ENCODE data around the gene KDM1B.
A peak's percentile ranks its signal among the peaks of the same experiment; 100 is the strongest.
"Not testable (repeated sequence)": the region's sequence is repeated elsewhere in the genome, so short reads cannot be mapped to it uniquely, and the experiment has no call there.

KDM1B gene

GRCh38 chr6:18171871-18172270 is 16.6 kb downstream of the KDM1B start:
- WGBS = over 99% methylated on average over 5 of the region's 7 CpGs
- Histone ChIP-seq H3K27me3 (ENCODE audit: insufficient read depth, low read length) (no peaks in the 10 kb centered on the region), H3K4me3 (ENCODE audit: low read length) (no peak overlapping the region), H3K9me3 (ENCODE audit: insufficient read depth, low read depth, low read length) (peaks cover 11% of the 10 kb centered on the region; the same call in 1 of the 2 replicates), H3K36me3 (ENCODE audit: insufficient read depth, low read length) (peaks cover 41% of the 10 kb centered on the region), H3K4me1 (ENCODE audit: insufficient read depth, low read length) (no peaks in the 10 kb centered on the region), H3K9ac (ENCODE audit: low read depth, low read length) (no peak overlapping the region), H3K27ac (ENCODE audit: low read depth, low read length) (no peak overlapping the region)

- not testable (repeated sequence) for H3K27ac ChIP-seq (ENCODE audit: low read depth, low read length); H3K4me3 ChIP-seq (ENCODE audit: low read length); H3K9ac ChIP-seq (ENCODE audit: low read depth, low read length); H3K4me1 ChIP-seq (ENCODE audit: insufficient read depth, low read length); H3K27me3 ChIP-seq (ENCODE audit: insufficient read depth, low read length); H3K9me3 ChIP-seq (ENCODE audit: insufficient read depth, low read depth, low read length)
- H3K36me3 ChIP-seq (ENCODE audit: insufficient read depth, low read length) = peaks cover 21% of the 10 kb centered on the region
- WGBS = 96% methylated on average over 4 of the region's 4 CpGs
These were observed 21.0 kb downstream of the KDM1B start for GRCh38 chr6:18176198-18176597.

- Histone ChIP-seq H3K9ac (ENCODE audit: low read depth, low read length) (no peak overlapping the region), H3K27ac (ENCODE audit: low read depth, low read length) (no peak overlapping the region), H3K4me1 (ENCODE audit: insufficient read depth, low read length) (peaks cover 6% of the 10 kb centered on the region; the same call in 1 of the 2 replicates), H3K9me3 (ENCODE audit: insufficient read depth, low read depth, low read length) (no peaks in the 10 kb centered on the region), H3K36me3 (ENCODE audit: insufficient read depth, low read length) (peaks cover 8% of the 10 kb centered on the region; the same call in 1 of the 2 replicates), H3K4me3 (ENCODE audit: low read length) (no peak overlapping the region), H3K27me3 (ENCODE audit: insufficient read depth, low read length) (no peaks in the 10 kb centered on the region)
- 97% methylated on average over 3 of the region's 4 CpGs for WGBS
These were observed 22.2 kb downstream of the KDM1B start for GRCh38 chr6:18177286-18177965.

GRCh38 chr6:18178960-18179615 is 23.9 kb downstream of the KDM1B start:
- no peak overlapping the region for H3K9ac ChIP-seq (ENCODE audit: low read depth, low read length)
- no peaks in the 10 kb centered on the region for H3K27me3 ChIP-seq (ENCODE audit: insufficient read depth, low read length)
- peaks cover 6% of the 10 kb centered on the region; the same call in 1 of the 2 replicates for H3K4me1 ChIP-seq (ENCODE audit: insufficient read depth, low read length)
- WGBS = 97% methylated on average over 3 of the region's 3 CpGs
- H3K4me3 ChIP-seq (ENCODE audit: low read length) = no peak overlapping the region
- no peak overlapping the region for H3K27ac ChIP-seq (ENCODE audit: low read depth, low read length)
- peaks cover 5% of the 10 kb centered on the region; the same call in 1 of the 2 replicates for H3K36me3 ChIP-seq (ENCODE audit: insufficient read depth, low read length)
- H3K9me3 ChIP-seq (ENCODE audit: insufficient read depth, low read depth, low read length) = no peaks in the 10 kb centered on the region

GRCh38 chr6:18179770-18180356 is 24.6 kb downstream of the KDM1B start:
- WGBS = 90% methylated on average over 5 of the region's 5 CpGs
- Histone ChIP-seq H3K4me3 (ENCODE audit: low read length) (no peak overlapping the region), H3K9ac (ENCODE audit: low read depth, low read length) (no peak overlapping the region), H3K9me3 (ENCODE audit: insufficient read depth, low read depth, low read length) (no peaks in the 10 kb centered on the region), H3K27ac (ENCODE audit: low read depth, low read length) (no peak overlapping the region), H3K4me1 (ENCODE audit: insufficient read depth, low read length) (peaks cover 7% of the 10 kb centered on the region; the same call in 1 of the 2 replicates), H3K36me3 (ENCODE audit: insufficient read depth, low read length) (peaks cover under 1% of the 10 kb centered on the region; the same call in 1 of the 2 replicates), H3K27me3 (ENCODE audit: insufficient read depth, low read length) (no peaks in the 10 kb centered on the region)

- Histone ChIP-seq H3K9me3 (ENCODE audit: insufficient read depth, low read depth, low read length) (no peaks in the 10 kb centered on the region), H3K4me3 (ENCODE audit: low read length) (no peak overlapping the region), H3K9ac (ENCODE audit: low read depth, low read length) (no peak overlapping the region), H3K27ac (ENCODE audit: low read depth, low read length) (no peak overlapping the region), H3K4me1 (ENCODE audit: insufficient read depth, low read length) (peaks cover 29% of the 10 kb centered on the region), H3K36me3 (ENCODE audit: insufficient read depth, low read length) (no peaks in the 10 kb centered on the region), H3K27me3 (ENCODE audit: insufficient read depth, low read length) (no peaks in the 10 kb centered on the region)
- WGBS = 68% methylated on average over 4 of the region's 4 CpGs
These were observed 27.3 kb downstream of the KDM1B start for GRCh38 chr6:18182568-18182967.

GRCh38 chr6:18183766-18184165 is 28.5 kb downstream of the KDM1B start:
- H3K36me3 ChIP-seq (ENCODE audit: insufficient read depth, low read length) = no peaks in the 10 kb centered on the region
- H3K4me3 ChIP-seq (ENCODE audit: low read length) = no peak overlapping the region
- WGBS = 91% methylated on average over 4 of the region's 4 CpGs
- no peaks in the 10 kb centered on the region for H3K27me3 ChIP-seq (ENCODE audit: insufficient read depth, low read length)
- no peaks in the 10 kb centered on the region for H3K9me3 ChIP-seq (ENCODE audit: insufficient read depth, low read depth, low read length)
- no peak overlapping the region for H3K27ac ChIP-seq (ENCODE audit: low read depth, low read length)
- H3K4me1 ChIP-seq (ENCODE audit: insufficient read depth, low read length) = peaks cover 29% of the 10 kb centered on the region
- H3K9ac ChIP-seq (ENCODE audit: low read depth, low read length) = no peak overlapping the region

GRCh38 chr6:18185624-18186023 is 30.4 kb downstream of the KDM1B start:
- Histone ChIP-seq H3K36me3 (ENCODE audit: insufficient read depth, low read length) (no peaks in the 10 kb centered on the region), H3K27me3 (ENCODE audit: insufficient read depth, low read length) (no peaks in the 10 kb centered on the region), H3K4me3 (ENCODE audit: low read length) (no peak overlapping the region), H3K27ac (ENCODE audit: low read depth, low read length) (peak overlapping the region; percentile 86), H3K9me3 (ENCODE audit: insufficient read depth, low read depth, low read length) (no peaks in the 10 kb centered on the region), H3K9ac (ENCODE audit: low read depth, low read length) (peak overlapping the region; percentile 36; the same call in 1 of the 2 replicates), H3K4me1 (ENCODE audit: insufficient read depth, low read length) (peaks cover 29% of the 10 kb centered on the region)
- WGBS = 25% methylated on average over 1 of the region's 1 CpG

- Histone ChIP-seq H3K36me3 (ENCODE audit: insufficient read depth, low read length) (no peaks in the 10 kb centered on the region), H3K9me3 (ENCODE audit: insufficient read depth, low read depth, low read length) (no peaks in the 10 kb centered on the region), H3K27me3 (ENCODE audit: insufficient read depth, low read length) (no peaks in the 10 kb centered on the region), H3K4me1 (ENCODE audit: insufficient read depth, low read length) (peaks cover 29% of the 10 kb centered on the region), H3K9ac (ENCODE audit: low read depth, low read length) (peak overlapping the region; percentile 36; the same call in 1 of the 2 replicates), H3K4me3 (ENCODE audit: low read length) (no peak overlapping the region), H3K27ac (ENCODE audit: low read depth, low read length) (peak overlapping the region; percentile 86)
- WGBS = 43% methylated on average over 2 of the region's 2 CpGs
These were observed 30.8 kb downstream of the KDM1B start for GRCh38 chr6:18186033-18186432.

GRCh38 chr6:18186540-18187250 is 31.5 kb downstream of the KDM1B start:
- peak overlapping the region; percentile 36; the same call in 1 of the 2 replicates for H3K9ac ChIP-seq (ENCODE audit: low read depth, low read length)
- H3K4me1 ChIP-seq (ENCODE audit: insufficient read depth, low read length) = peaks cover 28% of the 10 kb centered on the region
- H3K9me3 ChIP-seq (ENCODE audit: insufficient read depth, low read depth, low read length) = no peaks in the 10 kb centered on the region
- 80% methylated on average over 4 of the region's 4 CpGs for WGBS
- peak overlapping the region; percentile 86 for H3K27ac ChIP-seq (ENCODE audit: low read depth, low read length)
- H3K36me3 ChIP-seq (ENCODE audit: insufficient read depth, low read length) = no peaks in the 10 kb centered on the region
- H3K4me3 ChIP-seq (ENCODE audit: low read length) = no peak overlapping the region
- no peaks in the 10 kb centered on the region for H3K27me3 ChIP-seq (ENCODE audit: insufficient read depth, low read length)

GRCh38 chr6:18187701-18188100 is 32.5 kb downstream of the KDM1B start:
- no peak overlapping the region for H3K27ac ChIP-seq (ENCODE audit: low read depth, low read length)
- no peaks in the 10 kb centered on the region for H3K36me3 ChIP-seq (ENCODE audit: insufficient read depth, low read length)
- H3K9me3 ChIP-seq (ENCODE audit: insufficient read depth, low read depth, low read length) = no peaks in the 10 kb centered on the region
- H3K27me3 ChIP-seq (ENCODE audit: insufficient read depth, low read length) = no peaks in the 10 kb centered on the region
- 90% methylated on average over 10 of the region's 10 CpGs for WGBS
- H3K4me1 ChIP-seq (ENCODE audit: insufficient read depth, low read length) = peaks cover 23% of the 10 kb centered on the region
- no peak overlapping the region for H3K9ac ChIP-seq (ENCODE audit: low read depth, low read length)
- no peak overlapping the region for H3K4me3 ChIP-seq (ENCODE audit: low read length)
